ENCODE data around the gene SYCN. TPM values are rescaled to one million over a fixed set of nuclear protein-coding genes. Genes with fewer than 3 reads are reported as not detected.

The SYCN gene
- total RNA-seq, 4 donors from 2014 or later: not detected

GRCh38 chr19:39240421-39240820 lies 36.4 kb upstream of the SYCN start:
- H3K27me3 ChIP-seq: peaks cover 64% of the 10 kb centered on the region
- H3K4me1 ChIP-seq: no peaks in the 10 kb centered on the region
- H3K9me3 ChIP-seq: no peaks in the 10 kb centered on the region
- ATAC-seq: no peak
- 89 to 97% methylated on average over 6 to 7 of the region's 7 CpGs for WGBS, 2 donors (ENCODE audit: low coverage in 1 of 2)
- no peaks in the 10 kb centered on the region for H3K36me3 ChIP-seq
- no peak overlapping the region for H3K4me3 ChIP-seq
- no peak for TF ChIP-seq EP300 (IDR thresholded peaks at IDR 0.05)
- H3K27ac ChIP-seq: no peak overlapping the region

GRCh38 chr19:39238944-39239343 lies 34.9 kb upstream of the SYCN start:
- H3K36me3 ChIP-seq: no peaks in the 10 kb centered on the region
- WGBS, 2 donors (ENCODE audit: low coverage in 1 of 2): 59 to 72% methylated on average over 3 to 6 of the region's 6 CpGs
- H3K27ac ChIP-seq: no peak overlapping the region
- no peaks in the 10 kb centered on the region for H3K9me3 ChIP-seq
- TF ChIP-seq EP300 (IDR thresholded peaks at IDR 0.05): no peak
- no peak for TF ChIP-seq POLR2A (IDR thresholded peaks at IDR 0.05)
- H3K4me1 ChIP-seq: no peaks in the 10 kb centered on the region
- peaks cover 62% of the 10 kb centered on the region for H3K27me3 ChIP-seq
- no peak overlapping the region for H3K4me3 ChIP-seq
- ATAC-seq: no peak

GRCh38 chr19:39238209-39238608 lies 34.1 kb upstream of the SYCN start:
- H3K36me3 ChIP-seq: no peaks in the 10 kb centered on the region
- TF ChIP-seq POLR2AphosphoS5 (IDR thresholded peaks at IDR 0.05) (no peak), CTCF (IDR thresholded peaks at IDR 0.05) (no peak), EP300 (IDR thresholded peaks at IDR 0.05) (no peak), POLR2A (IDR thresholded peaks at IDR 0.05) (no peak)
- H3K9me3 ChIP-seq: no peaks in the 10 kb centered on the region
- peaks cover 62% of the 10 kb centered on the region for H3K27me3 ChIP-seq
- no peak overlapping the region for H3K4me3 ChIP-seq
- no peak for ATAC-seq
- no peaks in the 10 kb centered on the region for H3K4me1 ChIP-seq
- H3K27ac ChIP-seq: no peak overlapping the region
- WGBS, 2 donors (ENCODE audit: low coverage in 1 of 2): 77 to 83% methylated on average over 1 to 6 of the region's 6 CpGs

GRCh38 chr19:39237200-39238184 lies 33.4 kb upstream of the SYCN start:
- Histone ChIP-seq H3K9me3 (no peaks in the 10 kb centered on the region), H3K27ac (no peak overlapping the region), H3K36me3 (no peaks in the 10 kb centered on the region), H3K4me1 (no peaks in the 10 kb centered on the region), H3K27me3 (peaks cover 65% of the 10 kb centered on the region), H3K4me3 (no peak overlapping the region)
- no peak for ATAC-seq
- 43 to 59% methylated on average over 6 to 9 of the region's 22 CpGs for WGBS, 2 donors (ENCODE audit: low coverage in 1 of 2)
- TF ChIP-seq EP300 (IDR thresholded peaks at IDR 0.05) (no peak), CTCF (IDR thresholded peaks at IDR 0.05) (no peak), POLR2A (IDR thresholded peaks at IDR 0.05) (no peak), POLR2AphosphoS5 (IDR thresholded peaks at IDR 0.05) (no peak)

- Histone ChIP-seq H3K4me1 (no peaks in the 10 kb centered on the region), H3K27ac (no peak overlapping the region), H3K9me3 (no peaks in the 10 kb centered on the region), H3K36me3 (no peaks in the 10 kb centered on the region), H3K27me3 (peaks cover 72% of the 10 kb centered on the region), H3K4me3 (no peak overlapping the region)
- TF ChIP-seq CTCF (IDR thresholded peaks at IDR 0.05) (no peak), POLR2AphosphoS5 (IDR thresholded peaks at IDR 0.05) (no peak), POLR2A (IDR thresholded peaks at IDR 0.05) (no peak), EP300 (IDR thresholded peaks at IDR 0.05) (no peak)
- ATAC-seq: no peak
- WGBS, 2 donors (ENCODE audit: low coverage in 1 of 2): 0 to 61% methylated on average over 1 to 8 of the region's 12 CpGs
Measured at GRCh38 chr19:39236527-39236926, 32.5 kb upstream of the SYCN start.

GRCh38 chr19:39232708-39233107 lies 28.6 kb upstream of the SYCN start:
- Histone ChIP-seq H3K9me3 (peaks cover 0 to 7% (median 0%) of the 10 kb centered on the region in 3 donors), H3K4me1 (no peaks in the 10 kb centered on the region), H3K36me3 (no peaks in the 10 kb centered on the region), H3K27ac (no peak overlapping the region), H3K4me3 (no peak overlapping the region), H3K27me3 (peaks cover 60% of the 10 kb centered on the region)
- TF ChIP-seq CTCF (IDR thresholded peaks at IDR 0.05) (no peak), EP300 (IDR thresholded peaks at IDR 0.05) (no peak), POLR2A (IDR thresholded peaks at IDR 0.05) (no peak), POLR2AphosphoS5 (IDR thresholded peaks at IDR 0.05) (no peak)
- no peak for ATAC-seq
- WGBS, 2 donors (ENCODE audit: low coverage in 1 of 2): 78 to 80% methylated on average over 5 of the region's 5 CpGs
